HUDEP-2 (cell line): ENCODE measurements around the gene MIOX.

Experiments used
- DNase-seq, 76 experiments: peaks; one replicate each; lab custom pipeline; 2025; ENCODE audit not compliant: unreplicated experiment in 76 of 76; lab: John Stamatoyannopoulos, UW

The MIOX gene

GRCh38 chr22:50486561-50487289, at the start of gene MIOX:
Gene MIOX, plus strand, starts transcription at chr22:50486859. Its CDS starts 39 bp downstream, at chr22:50486898.
- no peak for DNase-seq

GRCh38 chr22:50437511-50438304, 49.0 kb upstream of the MIOX start:
- no peak for DNase-seq

- no peak for DNase-seq
Measured at GRCh38 chr22:50438305-50439275, 48.1 kb upstream of the MIOX start.

- DNase-seq = no peak
Measured at GRCh38 chr22:50439314-50439870, 47.3 kb upstream of the MIOX start.

- DNase-seq = no peak
Measured at GRCh38 chr22:50439871-50440331, 46.8 kb upstream of the MIOX start.

GRCh38 chr22:50440544-50441249, 46.0 kb upstream of the MIOX start:
- DNase-seq = no peak

- no peak for DNase-seq
Measured at GRCh38 chr22:50441428-50441993, 45.1 kb upstream of the MIOX start.

- no peak for DNase-seq
Measured at GRCh38 chr22:50443197-50443596, 43.5 kb upstream of the MIOX start.

GRCh38 chr22:50443801-50444625, 42.6 kb upstream of the MIOX start:
- no peak for DNase-seq

GRCh38 chr22:50444663-50445062, 42.0 kb upstream of the MIOX start:
- no peak for DNase-seq

GRCh38 chr22:50445071-50445879, 41.4 kb upstream of the MIOX start:
- no peak for DNase-seq

- no peak for DNase-seq
Measured at GRCh38 chr22:50445880-50446707, 40.6 kb upstream of the MIOX start.

- no peak for DNase-seq
Measured at GRCh38 chr22:50446708-50447575, 39.7 kb upstream of the MIOX start.

GRCh38 chr22:50447576-50448551, 38.8 kb upstream of the MIOX start:
- no peak for DNase-seq

GRCh38 chr22:50452649-50453048, 34.0 kb upstream of the MIOX start:
- no peak for DNase-seq
